ENCODE measurements around the gene C9orf72.

- TF ChIP-seq CTCF (conservative IDR thresholded peaks at IDR 0.05; ENCODE audit: low read depth, low read length) (no peak), EZH2 (IDR thresholded peaks at IDR 0.05; ENCODE audit: borderline replicate concordance, low read depth, low read length, poor library complexity, severe bottlenecking) (no peak)
These were observed 9.5 kb upstream of the C9orf72 start for GRCh38 chr9:27582794-27583193.

Data from A673 (cell line).